HG03520 (cell line): ENCODE data around the gene CEP104.
"Not testable (repeated sequence)": the region's sequence is repeated elsewhere in the genome, so short reads cannot be mapped to it uniquely, and the experiment has no call there.

Source experiments
- ATAC-seq: cut with Tn5 transposase; IDR thresholded peaks from one replicate; pipeline ENCODE4 v1.9.1; 2021; ENCODE audit warnings: mild to moderate bottlenecking, moderate library complexity; ENCODE audit not compliant: unreplicated experiment

Gene CEP104

GRCh38 chr1:3828391-3828790 is 28.6 kb downstream of the CEP104 start:
- no peak for ATAC-seq

GRCh38 chr1:3827813-3828307 is 29.2 kb downstream of the CEP104 start:
- no peak for ATAC-seq

GRCh38 chr1:3825356-3825755 is 31.7 kb downstream of the CEP104 start:
- ATAC-seq: no peak

- no peak for ATAC-seq
Measured at GRCh38 chr1:3824650-3825049, 32.4 kb downstream of the CEP104 start.

- ATAC-seq: no peak
Measured at GRCh38 chr1:3822421-3822820, 34.6 kb downstream of the CEP104 start.

- no peak for ATAC-seq
Measured at GRCh38 chr1:3821908-3822307, 35.1 kb downstream of the CEP104 start.

- no peak for ATAC-seq
Measured at GRCh38 chr1:3821447-3821846, 35.6 kb downstream of the CEP104 start.

GRCh38 chr1:3821004-3821403 is 36.0 kb downstream of the CEP104 start:
- ATAC-seq: no peak

GRCh38 chr1:3820316-3820715 is 36.7 kb downstream of the CEP104 start:
- ATAC-seq: no peak

- ATAC-seq: no peak
Measured at GRCh38 chr1:3819771-3820200, 37.2 kb downstream of the CEP104 start.

GRCh38 chr1:3817821-3818597 is 39.0 kb downstream of the CEP104 start:
- no peak for ATAC-seq

- no peak for ATAC-seq
Measured at GRCh38 chr1:3817138-3817740, 39.8 kb downstream of the CEP104 start.

- no peak for ATAC-seq
Measured at GRCh38 chr1:3816331-3817137, 40.5 kb downstream of the CEP104 start.

- ATAC-seq: no peak
Measured at GRCh38 chr1:3814771-3815561, 42.0 kb downstream of the CEP104 start.

GRCh38 chr1:3814065-3814464 is 42.9 kb downstream of the CEP104 start:
- ATAC-seq: no peak

GRCh38 chr1:3811595-3811911 is 45.5 kb downstream of the CEP104 start:
- no peak for ATAC-seq

GRCh38 chr1:3810149-3810761 is 46.8 kb downstream of the CEP104 start:
- not testable (repeated sequence) for ATAC-seq

GRCh38 chr1:3809680-3810079 is 47.3 kb downstream of the CEP104 start:
- ATAC-seq: no peak

- ATAC-seq: no peak
Measured at GRCh38 chr1:3807769-3808168, 49.2 kb downstream of the CEP104 start.

GRCh38 chr1:3805038-3805437 is 52.0 kb downstream of the CEP104 start:
- ATAC-seq: no peak

- ATAC-seq: not testable (repeated sequence)
Measured at GRCh38 chr1:3804627-3804944, 52.4 kb downstream of the CEP104 start.
